Mesenchymal stem cell (in vitro differentiated cells and primary cell): ENCODE measurements around the gene KIF5A.
"Not testable (repeated sequence)": the region's sequence is repeated elsewhere in the genome, so short reads cannot be mapped to it uniquely, and the experiment has no call there.

Experiments used
- DNase-seq: peaks from one replicate; pipeline ENCODE4 v3.0.0-alpha.2; 2013
- H2AFZ ChIP-seq: one replicate; pipeline ENCODE4 v1.6.1; 2013; ENCODE audit warnings: low read depth, mild to moderate bottlenecking, control low read depth, inconsistent platforms, low read length, moderate library complexity
- H2AK5ac ChIP-seq: 2 replicates; pipeline ENCODE4 v1.6.1; 2013; ENCODE audit warnings: low read length, moderate library complexity, mild to moderate bottlenecking, inconsistent platforms; ENCODE audit not compliant: severe bottlenecking
- H2BK120ac ChIP-seq: one replicate; pipeline ENCODE4 v1.6.1; 2013; ENCODE audit warnings: low read depth, mild to moderate bottlenecking, inconsistent platforms, low read length, moderate library complexity
- H2BK12ac ChIP-seq, 2 experiments: one replicate each; pipeline ENCODE4 v1.6.1; 2013; ENCODE audit warnings: inconsistent platforms in 2 of 2, low read length in 2 of 2, mild to moderate bottlenecking in 2 of 2, moderate library complexity in 2 of 2, control low read depth in 1 of 2
- H2BK15ac ChIP-seq: one replicate; pipeline ENCODE4 v1.6.1; 2013; ENCODE audit warnings: mild to moderate bottlenecking, low read depth, inconsistent platforms; ENCODE audit not compliant: poor library complexity, severe bottlenecking
- H2BK5ac ChIP-seq: 2 replicates; pipeline ENCODE4 v1.6.1; 2013; ENCODE audit warnings: low read depth, mild to moderate bottlenecking, low read length, control low read depth, inconsistent platforms; ENCODE audit not compliant: poor library complexity, severe bottlenecking
- H3K14ac ChIP-seq, 2 experiments: one replicate each; pipeline ENCODE4 v1.6.1; 2013; ENCODE audit warnings: inconsistent platforms in 2 of 2, low read length in 2 of 2, control low read depth in 1 of 2, mild to moderate bottlenecking in 1 of 2, moderate library complexity in 1 of 2
- H3K18ac ChIP-seq, 2 experiments: one replicate each; pipeline ENCODE4 v1.6.1; 2013; ENCODE audit warnings: inconsistent platforms in 2 of 2, low read length in 2 of 2, control low read depth in 1 of 2, low read depth in 1 of 2, mild to moderate bottlenecking in 1 of 2
- H3K23ac ChIP-seq, 2 experiments: one replicate each; pipeline ENCODE4 v1.6.1; 2013; ENCODE audit warnings: inconsistent platforms in 2 of 2, low read length in 2 of 2, mild to moderate bottlenecking in 2 of 2, moderate library complexity in 2 of 2, control low read depth in 1 of 2
- H3K27ac ChIP-seq: 2 replicates; pipeline ENCODE4 v1.5.1; 2013; ENCODE audit warnings: mild to moderate bottlenecking, moderate library complexity, low read length, control low read depth, inconsistent platforms; ENCODE audit not compliant: poor library complexity, severe bottlenecking
- H3K27me3 ChIP-seq, 2 experiments: 2 replicates each; pipeline versions ENCODE4 v1.6.1 to v1.7.0; 2013; ENCODE audit warnings: low read length in 2 of 2, mild to moderate bottlenecking in 2 of 2, moderate library complexity in 2 of 2, control low read depth in 1 of 2, inconsistent platforms in 1 of 2; ENCODE audit not compliant: control insufficient read depth in 1 of 2, insufficient read depth in 1 of 2
- H3K36me3 ChIP-seq, 2 experiments: 2 replicates each; pipeline versions ENCODE4 v1.6.1 to v1.7.0; 2013; ENCODE audit warnings: low read length in 2 of 2, control low read depth in 1 of 2, inconsistent platforms in 1 of 2, low read depth in 1 of 2, mild to moderate bottlenecking in 1 of 2; ENCODE audit not compliant: insufficient read depth in 2 of 2, control insufficient read depth in 1 of 2
- H3K4ac ChIP-seq, 2 experiments: one replicate each; pipeline ENCODE4 v1.6.1; 2013; ENCODE audit warnings: inconsistent platforms in 2 of 2, low read length in 2 of 2, mild to moderate bottlenecking in 2 of 2, moderate library complexity in 2 of 2, control low read depth in 1 of 2, low read depth in 1 of 2
- H3K4me1 ChIP-seq: 2 replicates; pipeline ENCODE4 v1.6.1; 2013; ENCODE audit warnings: low read depth, low read length, control low read depth; ENCODE audit not compliant: control insufficient read depth, insufficient read depth
- H3K4me2 ChIP-seq: 2 replicates; pipeline ENCODE4 v1.6.1; 2013; ENCODE audit warnings: low read length, mild to moderate bottlenecking, inconsistent platforms; ENCODE audit not compliant: poor library complexity, severe bottlenecking
- H3K4me3 ChIP-seq, 2 experiments: 2 replicates each; pipeline versions ENCODE4 v1.5.1 to v1.7.0; 2013; ENCODE audit warnings: low read length in 2 of 2, mild to moderate bottlenecking in 2 of 2, control low read depth in 1 of 2, low read depth in 1 of 2; ENCODE audit not compliant: insufficient read depth in 1 of 2
- H3K79me1 ChIP-seq: replicated peaks from 2 replicates; pipeline ENCODE4 v1.6.1; 2013; ENCODE audit warnings: mild to moderate bottlenecking, control low read depth, low read length, inconsistent platforms; ENCODE audit not compliant: poor library complexity, severe bottlenecking
- H3K9ac ChIP-seq: 2 replicates; pipeline ENCODE4 v1.7.0; 2013; ENCODE audit warnings: mild to moderate bottlenecking, low read length, moderate library complexity
- H3K9me3 ChIP-seq: 2 replicates; pipeline ENCODE4 v1.7.0; 2013; ENCODE audit warnings: mild to moderate bottlenecking, low read length; ENCODE audit not compliant: control insufficient read depth
- H4K8ac ChIP-seq: one replicate; pipeline ENCODE4 v1.6.1; 2013; ENCODE audit warnings: inconsistent platforms, mild to moderate bottlenecking, low read length, moderate library complexity
- H4K91ac ChIP-seq: one replicate; pipeline ENCODE4 v1.6.1; 2013; ENCODE audit warnings: mild to moderate bottlenecking, low read length, inconsistent platforms
- WGBS: methylation state at CpG from one replicate; pipeline ENCODE4 v1.1.7; 2013; ENCODE audit warnings: mixed read lengths; 5-methylcytosine and 5-hydroxymethylcytosine counted together

KIF5A gene

DNA sequence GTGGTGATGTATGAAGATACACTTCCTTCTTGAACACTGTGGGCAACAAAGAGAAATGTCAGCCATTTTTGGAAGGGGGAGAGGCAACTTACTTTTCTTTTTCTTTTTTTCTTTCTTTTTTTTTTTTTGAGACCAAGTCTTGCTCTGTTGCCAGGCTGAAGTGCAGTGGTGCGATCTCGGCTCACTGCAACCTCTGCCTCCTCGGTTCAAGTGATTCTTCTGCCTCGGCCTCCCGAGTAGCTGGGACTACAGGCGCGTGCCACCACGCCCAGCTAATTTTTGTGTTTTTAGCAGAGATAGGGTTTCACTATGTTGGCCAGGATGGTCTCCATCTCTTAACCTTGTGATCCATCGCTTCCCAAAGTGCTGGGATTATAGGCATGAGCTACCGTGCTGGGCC, 32.1 kb upstream of the KIF5A start:
- not testable (repeated sequence) for H4K8ac ChIP-seq, DNase-seq, H3K23ac ChIP-seq, H2BK120ac ChIP-seq, H3K27ac ChIP-seq, H2AK5ac ChIP-seq, H3K27me3 ChIP-seq, H3K79me1 ChIP-seq, H2BK15ac ChIP-seq, H3K4me2 ChIP-seq, H2BK5ac ChIP-seq, H2AFZ ChIP-seq, H4K91ac ChIP-seq, H3K14ac ChIP-seq, H3K4ac ChIP-seq, H2BK12ac ChIP-seq, H3K18ac ChIP-seq, H3K9me3 ChIP-seq
- peaks cover 29 to 58% of the 10 kb centered on the region in 2 experiments for H3K36me3 ChIP-seq
- H3K4me1 ChIP-seq = peaks cover 17% of the 10 kb centered on the region
- peak overlapping the region; percentile 98 for H3K9ac ChIP-seq
- WGBS = 98% methylated on average over 10 of the region's 10 CpGs
- peak overlapping the region in 1 of 2 experiments; percentile 94 for H3K4me3 ChIP-seq

DNA sequence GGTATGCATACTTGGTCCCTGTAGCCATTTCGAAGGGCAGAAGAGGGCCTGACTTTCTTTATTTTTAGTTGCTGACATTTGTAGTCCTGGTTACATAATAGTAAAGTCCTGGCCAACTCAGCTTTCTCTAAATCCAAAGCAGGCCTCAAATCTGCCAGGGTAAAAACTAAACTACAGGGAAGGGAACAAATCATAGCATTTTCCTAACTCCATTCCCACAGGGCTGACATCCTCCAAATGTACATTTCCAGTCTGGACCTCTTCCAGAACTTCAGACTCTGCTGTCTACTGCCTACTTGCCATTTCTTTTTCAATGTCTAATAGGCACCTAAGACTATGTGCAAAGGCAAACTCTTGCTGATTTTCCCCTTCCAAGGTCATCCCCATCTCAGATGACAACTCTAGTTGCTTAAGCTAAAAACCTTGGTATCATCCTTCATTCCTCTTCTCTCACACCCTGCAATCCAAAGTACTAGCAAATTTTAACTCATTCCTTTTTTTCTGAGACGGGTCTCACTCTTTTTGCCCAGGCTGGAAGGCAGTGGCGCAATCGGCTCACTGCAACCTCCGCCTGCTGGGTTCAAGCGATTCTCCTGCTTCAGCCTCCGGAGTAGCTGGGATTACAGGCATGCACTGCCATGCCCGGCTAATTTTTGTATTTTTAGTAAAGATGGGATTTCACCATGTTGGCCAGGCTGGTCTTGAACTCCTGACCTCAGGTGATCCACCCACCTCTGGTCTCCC, 31.5 kb upstream of the KIF5A start:
- WGBS = 92% methylated on average over 7 of the region's 8 CpGs
- Histone ChIP-seq H3K36me3 (peaks cover 25 to 52% of the 10 kb centered on the region in 2 experiments), H2BK120ac (no peak overlapping the region), H2AK5ac (no peak overlapping the region), H3K27me3 (no peaks in the 10 kb centered on the region), H3K4ac (no peak overlapping the region), H3K18ac (no peak overlapping the region), H4K8ac (no peak overlapping the region), H4K91ac (no peak overlapping the region), H3K9me3 (no peaks in the 10 kb centered on the region), H2BK15ac (no peak overlapping the region), H3K4me2 (peak overlapping the region; percentile 71), H3K9ac (peak overlapping the region; percentile 98), H2AFZ (no peak overlapping the region), H3K4me1 (peaks cover 17% of the 10 kb centered on the region), H3K14ac (no peak overlapping the region), H3K23ac (peak overlapping the region in 1 of 2 experiments; percentile 68), H3K27ac (no peak overlapping the region), H3K4me3 (peak overlapping the region in 1 of 2 experiments; percentile 94), H2BK12ac (no peak overlapping the region), H2BK5ac (no peak overlapping the region), H3K79me1 (peaks cover 6% of the 10 kb centered on the region)
- peak; percentile 15 for DNase-seq

- H3K18ac ChIP-seq = peak overlapping the region in 1 of 2 experiments; percentile 94
- WGBS = 33% methylated on average over 7 of the region's 7 CpGs
These were observed 30.7 kb upstream of the KIF5A start for GRCh38 chr12:57518920-57519795.

GRCh38 chr12:57519796-57520052, 30.1 kb upstream of the KIF5A start:
- peak overlapping the region in 1 of 2 experiments; percentile 78 for H2BK12ac ChIP-seq
- H2BK120ac ChIP-seq = no peak overlapping the region
- WGBS = 0% methylated on average over 8 of the region's 8 CpGs

More at GRCh38 chr12:57518920-57519795, 30.7 kb upstream of the KIF5A start:
- peak overlapping the region; percentile 14 to 15 for H3K4ac ChIP-seq
- peak overlapping the region; percentile 66 to 94 for H3K4me3 ChIP-seq
- peak overlapping the region; percentile 19 for H4K91ac ChIP-seq
- peak overlapping the region; percentile 95 for H3K27ac ChIP-seq
- H3K9me3 ChIP-seq = no peaks in the 10 kb centered on the region
- peaks cover 5% of the 10 kb centered on the region for H3K79me1 ChIP-seq
- peak; percentile 43 for DNase-seq
- H3K9ac ChIP-seq = peak overlapping the region; percentile 98
- no peaks in the 10 kb centered on the region for H3K27me3 ChIP-seq
- H3K4me1 ChIP-seq = peaks cover 21% of the 10 kb centered on the region
- no peak overlapping the region for H4K8ac ChIP-seq
- H3K23ac ChIP-seq = no peak overlapping the region
- no peak overlapping the region for H2BK120ac ChIP-seq
- peak overlapping the region in 1 of 2 experiments; percentile 82 for H3K14ac ChIP-seq
- H2AFZ ChIP-seq = no peak overlapping the region
- no peak overlapping the region for H2BK5ac ChIP-seq
- H3K4me2 ChIP-seq = peak overlapping the region; percentile 71
- H2BK12ac ChIP-seq = no peak overlapping the region
- H3K36me3 ChIP-seq = peaks cover 26 to 50% of the 10 kb centered on the region in 2 experiments
- no peak overlapping the region for H2BK15ac ChIP-seq
- H2AK5ac ChIP-seq = no peak overlapping the region

More at GRCh38 chr12:57519796-57520052, 30.1 kb upstream of the KIF5A start:
- Histone ChIP-seq H3K27ac (peak overlapping the region; percentile 95), H3K36me3 (peaks cover 27 to 50% of the 10 kb centered on the region in 2 experiments), H2AK5ac (peak overlapping the region; percentile 2), H3K23ac (peak overlapping the region in 1 of 2 experiments; percentile 10), H2BK5ac (peak overlapping the region; percentile 74), H3K27me3 (no peaks in the 10 kb centered on the region), H2AFZ (no peak overlapping the region), H3K18ac (peak overlapping the region; percentile 94 to 95), H2BK15ac (no peak overlapping the region), H3K4me3 (peak overlapping the region; percentile 66 to 94), H3K79me1 (peaks cover 3% of the 10 kb centered on the region), H3K9ac (peak overlapping the region; percentile 98), H3K4me2 (peak overlapping the region; percentile 71), H4K91ac (peak overlapping the region; percentile 19), H3K4ac (peak overlapping the region; percentile 10 to 74), H3K14ac (peak overlapping the region in 1 of 2 experiments; percentile 84), H3K4me1 (peaks cover 25% of the 10 kb centered on the region), H3K9me3 (no peaks in the 10 kb centered on the region), H4K8ac (peak overlapping the region; percentile 76)
- no peak for DNase-seq
